GM20000 (cell line): ENCODE data around the gene NKAIN2.

ENCODE experiments used
- DNase-seq: peaks from one replicate; pipeline ENCODE4 v3.0.0; 2012; ENCODE audit warnings: low spot score
- TF ChIP-seq, protein P1 (sequence below): IDR thresholded peaks from 2 replicates; pipeline ENCODE4 v1.5.1; 2012; ENCODE audit warnings: mild to moderate bottlenecking, control low read depth; ENCODE audit errors: extremely low read depth, missing control alignments

NKAIN2 gene

DNA sequence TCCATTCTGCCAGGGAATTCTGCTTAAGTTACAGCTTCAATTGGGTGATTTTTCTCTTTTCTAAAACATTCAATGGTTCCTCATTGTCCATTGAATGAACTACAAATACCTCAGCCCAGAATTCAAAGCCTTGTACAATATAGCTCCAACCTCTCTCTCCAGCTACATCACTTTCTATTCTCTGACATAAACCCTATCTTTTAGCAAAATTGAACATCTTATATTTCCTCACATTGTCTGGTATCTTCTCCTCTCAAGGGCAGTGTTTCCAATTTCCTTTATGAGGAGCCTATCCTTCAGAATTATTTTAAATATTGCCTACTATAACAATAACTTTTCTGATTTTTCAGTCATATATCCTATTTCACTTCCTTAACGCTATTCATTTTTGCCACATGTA is 955.0 kb downstream of the NKAIN2 start:
- TF ChIP-seq, protein P1, sequence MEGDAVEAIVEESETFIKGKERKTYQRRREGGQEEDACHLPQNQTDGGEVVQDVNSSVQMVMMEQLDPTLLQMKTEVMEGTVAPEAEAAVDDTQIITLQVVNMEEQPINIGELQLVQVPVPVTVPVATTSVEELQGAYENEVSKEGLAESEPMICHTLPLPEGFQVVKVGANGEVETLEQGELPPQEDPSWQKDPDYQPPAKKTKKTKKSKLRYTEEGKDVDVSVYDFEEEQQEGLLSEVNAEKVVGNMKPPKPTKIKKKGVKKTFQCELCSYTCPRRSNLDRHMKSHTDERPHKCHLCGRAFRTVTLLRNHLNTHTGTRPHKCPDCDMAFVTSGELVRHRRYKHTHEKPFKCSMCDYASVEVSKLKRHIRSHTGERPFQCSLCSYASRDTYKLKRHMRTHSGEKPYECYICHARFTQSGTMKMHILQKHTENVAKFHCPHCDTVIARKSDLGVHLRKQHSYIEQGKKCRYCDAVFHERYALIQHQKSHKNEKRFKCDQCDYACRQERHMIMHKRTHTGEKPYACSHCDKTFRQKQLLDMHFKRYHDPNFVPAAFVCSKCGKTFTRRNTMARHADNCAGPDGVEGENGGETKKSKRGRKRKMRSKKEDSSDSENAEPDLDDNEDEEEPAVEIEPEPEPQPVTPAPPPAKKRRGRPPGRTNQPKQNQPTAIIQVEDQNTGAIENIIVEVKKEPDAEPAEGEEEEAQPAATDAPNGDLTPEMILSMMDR: no peak
- DNase-seq: no peak

DNA sequence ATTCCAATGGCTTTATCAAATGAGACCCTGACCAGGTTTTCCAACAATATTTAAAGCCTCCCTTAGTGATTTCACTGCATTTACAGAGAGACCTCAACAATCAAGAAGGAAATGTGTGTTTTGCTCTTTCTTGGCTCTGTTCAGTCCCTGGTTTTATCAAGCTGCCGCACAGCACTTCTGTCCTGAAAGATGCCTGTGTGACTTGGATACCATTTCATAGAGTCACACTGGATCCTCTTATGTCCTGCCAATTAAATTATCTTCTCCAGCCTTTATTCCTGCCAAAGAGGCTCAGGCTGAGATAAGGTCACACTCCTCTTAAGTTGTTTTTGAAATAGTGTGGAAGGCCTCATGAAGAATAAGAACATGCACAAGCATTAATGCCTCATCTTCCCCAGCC is 961.6 kb downstream of the NKAIN2 start:
- no peak for DNase-seq
- TF ChIP-seq, protein P1: no peak

DNA sequence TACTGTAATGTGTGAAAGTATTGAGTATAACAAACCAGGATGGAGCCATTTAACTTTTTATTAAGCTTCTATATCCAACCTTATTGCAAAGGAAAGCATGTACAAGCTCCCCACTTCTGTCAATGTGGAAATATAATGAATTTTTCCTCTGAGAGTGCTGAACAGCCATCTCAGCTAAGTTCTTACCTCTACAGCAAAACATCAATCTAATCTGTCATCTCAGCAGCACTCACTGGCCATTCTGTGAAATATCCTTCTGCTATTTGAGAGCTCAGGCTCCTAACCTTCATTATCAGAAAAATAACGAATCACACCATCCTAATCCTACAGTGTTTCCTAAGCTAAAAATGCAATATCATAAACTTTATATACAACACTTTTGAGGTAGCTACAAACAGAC is 964.6 kb downstream of the NKAIN2 start:
- TF ChIP-seq, protein P1: no peak
- no peak for DNase-seq

DNA sequence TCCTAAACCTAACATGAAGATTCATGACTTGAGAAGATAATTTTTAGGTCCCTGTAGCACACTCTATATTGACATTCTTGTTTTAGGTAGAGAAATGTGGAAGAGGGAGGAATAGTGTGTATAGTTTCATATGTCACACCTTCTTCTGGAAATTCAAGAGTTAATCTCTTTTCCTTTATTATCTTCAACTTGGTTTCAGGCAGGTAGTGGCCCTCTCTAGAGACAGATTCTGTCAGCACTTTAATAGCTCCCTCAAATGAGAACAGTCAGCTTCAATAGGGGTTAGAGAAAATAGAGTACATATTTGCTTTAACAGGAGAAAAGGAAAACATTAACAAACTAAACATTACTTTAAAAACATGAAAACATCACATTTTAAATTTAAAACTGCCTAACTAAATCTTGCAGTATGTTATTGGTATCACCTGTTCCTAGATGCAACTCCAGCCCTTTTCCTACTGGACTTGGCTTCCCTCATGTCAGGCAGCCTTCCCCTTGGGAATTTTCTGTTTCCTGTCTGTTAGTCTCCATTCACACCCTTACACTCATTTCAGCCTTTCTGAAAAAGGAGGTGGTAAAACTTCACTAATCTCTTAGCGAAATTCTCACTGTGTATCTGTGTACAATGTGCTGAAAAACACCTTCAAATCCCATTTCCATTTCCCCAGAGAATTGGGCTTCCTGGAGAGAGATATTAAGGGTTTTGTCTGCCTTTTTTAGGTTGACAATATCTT is 966.3 kb downstream of the NKAIN2 start:
- TF ChIP-seq, protein P1: no peak
- DNase-seq: no peak

DNA sequence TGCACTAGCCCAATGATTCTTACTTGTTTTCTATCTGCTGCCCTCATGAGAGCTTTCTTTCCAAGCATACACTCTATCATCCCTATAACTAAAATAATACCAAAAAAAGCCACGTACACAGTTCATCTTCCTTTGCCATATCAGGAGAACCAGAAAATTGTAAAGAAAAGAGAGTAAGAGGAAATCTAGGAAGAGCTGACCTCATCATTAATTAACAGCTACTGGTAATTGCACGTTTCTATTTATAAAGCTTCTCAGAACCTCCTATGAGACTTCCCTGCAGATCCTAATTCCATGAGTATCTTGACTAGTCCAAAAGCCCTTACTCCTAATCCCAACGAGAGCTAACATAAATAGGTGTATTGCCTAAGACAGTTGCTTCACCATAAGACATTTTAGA is 967.1 kb downstream of the NKAIN2 start:
- TF ChIP-seq, protein P1: no peak
- DNase-seq: no peak

DNA sequence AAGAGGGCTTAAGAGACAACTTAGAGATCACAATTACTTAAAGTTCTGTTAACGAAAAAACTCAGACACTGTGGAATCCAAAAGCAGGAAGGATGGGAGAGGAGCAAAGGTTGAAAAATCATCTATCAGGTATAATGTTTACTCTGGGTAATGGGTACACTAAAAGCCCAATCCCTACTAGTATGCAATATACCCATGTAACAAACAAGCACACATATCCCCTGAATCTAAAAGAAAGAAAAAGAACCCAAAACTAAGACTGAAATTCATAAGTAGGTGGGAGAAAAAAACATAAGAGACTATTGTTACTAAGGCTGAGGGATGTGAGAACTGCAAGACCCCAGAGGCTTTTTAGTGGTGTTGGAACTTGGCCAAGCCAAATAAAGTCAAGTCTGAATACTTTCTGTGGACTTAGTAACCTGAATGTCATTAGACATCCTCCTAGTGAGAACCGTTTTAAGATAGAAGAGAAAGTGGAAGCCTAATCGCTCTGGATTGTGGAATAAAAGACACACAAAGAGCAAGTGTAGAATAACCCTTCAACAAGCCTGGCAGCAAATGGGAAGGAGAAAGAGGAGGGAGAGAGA is 969.2 kb downstream of the NKAIN2 start:
- no peak for DNase-seq
- TF ChIP-seq, protein P1: no peak

DNA sequence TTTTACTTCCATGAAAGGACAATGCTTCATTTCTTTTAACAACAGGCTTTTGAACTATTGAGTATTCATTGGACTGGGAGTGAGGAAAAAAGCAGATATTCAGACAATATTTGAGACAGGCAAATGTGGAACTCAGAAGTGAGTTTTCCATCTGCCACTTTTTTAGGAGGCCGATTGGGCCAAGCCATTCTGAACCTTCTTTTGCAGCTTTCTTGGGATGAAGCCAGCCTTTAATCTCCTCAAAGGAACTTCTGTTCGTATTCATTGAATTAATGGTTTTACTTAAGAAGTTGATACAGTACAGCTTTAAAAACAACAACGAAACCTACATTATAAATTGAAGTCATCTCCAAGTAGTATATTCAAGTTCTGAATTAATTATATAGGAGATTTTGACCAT is 971.5 kb downstream of the NKAIN2 start:
- TF ChIP-seq, protein P1: no peak
- DNase-seq: no peak
